ENCODE results near the gene CAMKK2.

CAMKK2 gene

DNA sequence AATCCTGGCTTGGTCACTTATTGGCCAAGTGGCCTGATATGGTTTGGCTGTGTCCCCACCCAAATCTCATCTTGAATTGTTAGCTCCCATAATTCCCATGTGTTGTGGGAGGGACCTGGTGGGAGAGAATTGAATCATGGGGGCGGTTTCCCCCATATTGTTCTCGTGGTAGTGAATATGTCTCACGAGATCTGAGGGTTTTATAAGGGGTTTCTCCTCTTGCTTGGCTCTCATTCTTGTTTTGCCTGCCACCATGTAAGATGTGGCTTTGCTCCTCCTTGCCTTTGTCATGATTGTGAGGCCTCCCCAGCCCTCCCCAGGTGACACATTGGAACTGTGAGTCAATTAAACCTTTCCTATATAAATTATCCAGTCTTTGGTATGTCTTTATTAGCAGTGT lies 105.4 kb downstream of the CAMKK2 start:
- DNase-seq, result no peak

DNA sequence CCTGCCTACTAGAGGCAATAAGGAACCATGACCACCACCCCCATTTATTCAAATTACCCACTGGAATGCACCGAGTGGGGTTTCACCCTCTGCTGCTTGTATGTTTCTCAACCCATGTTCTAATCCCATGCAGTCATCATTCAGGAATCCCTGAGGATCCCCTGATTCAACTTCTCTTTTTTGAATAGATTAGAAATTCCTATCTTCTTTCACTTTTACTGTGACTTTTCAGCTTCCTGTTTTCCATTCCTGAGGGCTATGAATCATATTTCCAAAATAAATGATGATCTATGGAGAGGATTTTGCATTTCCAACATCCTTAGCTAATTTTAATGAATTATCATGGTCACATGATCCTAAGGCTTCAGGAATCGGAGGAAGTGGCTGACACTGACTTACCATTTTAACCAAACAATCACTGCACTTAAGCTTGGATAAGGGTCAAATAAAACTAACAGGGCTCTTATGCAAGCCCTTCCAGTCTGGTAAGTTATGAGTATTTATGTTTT lies 105.9 kb downstream of the CAMKK2 start:
- no peak for DNase-seq

DNA sequence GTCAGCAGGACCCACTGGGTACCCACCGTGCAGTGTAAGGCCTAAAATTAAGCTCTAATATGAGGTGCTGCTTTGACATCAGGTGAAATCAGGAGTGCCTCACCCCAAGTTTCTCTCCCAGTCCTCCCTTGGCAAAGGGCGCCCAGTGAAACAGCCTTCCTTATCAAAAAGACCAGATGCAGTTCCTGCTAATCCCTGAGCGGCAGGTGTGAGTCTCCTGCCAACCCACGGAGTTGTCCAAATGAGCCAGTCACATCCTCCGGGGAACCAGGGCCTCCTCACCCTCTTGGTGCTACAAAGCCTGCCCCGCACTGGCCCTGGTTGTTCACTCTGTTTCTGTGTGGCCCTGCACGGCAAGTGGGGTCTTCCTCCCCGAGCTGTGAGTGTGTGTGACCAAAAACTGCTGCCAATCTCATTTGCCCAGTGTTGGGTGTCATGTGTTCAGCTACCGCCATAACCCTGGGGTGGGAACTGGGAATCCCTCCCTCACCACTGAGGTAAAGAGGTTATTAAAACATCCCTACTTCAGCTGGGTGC lies 106.8 kb downstream of the CAMKK2 start:
- no peak for DNase-seq

DNA sequence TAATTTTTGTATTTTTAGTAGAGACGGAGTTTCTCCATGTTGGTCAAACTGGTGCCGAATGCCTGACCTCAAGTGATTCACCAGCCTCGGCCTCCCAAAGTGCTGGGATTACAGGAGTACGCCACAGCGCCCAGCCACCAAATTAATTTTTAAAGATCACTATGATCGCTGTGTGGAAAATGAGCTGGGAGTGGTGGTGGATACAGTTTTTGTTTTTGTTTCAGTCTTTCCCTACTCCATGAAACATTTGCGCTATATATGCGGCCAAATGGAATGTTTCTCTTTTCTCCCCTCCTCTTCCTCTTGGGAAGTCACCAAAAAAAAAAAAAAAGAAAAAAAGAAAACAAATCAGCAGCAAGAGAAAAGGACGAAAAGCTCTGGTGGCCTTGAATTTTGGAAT lies 107.4 kb downstream of the CAMKK2 start:
- DNase-seq, result no peak

DNA sequence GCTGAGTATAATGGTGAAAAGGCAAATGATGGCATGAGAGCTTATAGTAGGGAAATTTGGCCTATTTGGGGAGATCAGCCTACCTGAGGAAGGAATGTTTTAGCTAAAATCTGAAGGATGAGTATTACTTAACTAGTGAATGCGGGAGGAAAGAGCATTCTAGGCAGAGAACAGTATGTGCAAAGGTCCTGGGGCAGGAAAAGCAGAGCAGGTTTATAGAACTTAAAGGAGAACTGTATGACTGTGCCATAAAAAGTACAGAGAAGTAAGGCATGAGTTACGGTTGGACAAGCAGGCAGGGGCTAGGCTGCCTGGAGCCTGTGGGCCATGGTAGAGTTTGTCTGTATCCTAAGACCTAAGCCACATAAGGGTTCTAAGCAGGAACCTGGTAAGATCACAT lies 108.3 kb downstream of the CAMKK2 start:
- DNase-seq, result no peak

Data from right kidney (tissue), 1 donor.